HEK293 (cell line): ENCODE results near the gene HS6ST3.

Source experiments
- CTCF ChIA-PET: fragments of 350-600 bp; formaldehyde crosslinking; extraction: SDS; loops from one replicate; lab custom pipeline; 2021; ENCODE audit warnings: antibody characterized with exemption; lab: Yijun Ruan, JAX
- POLR2A ChIA-PET: fragments of 300-600 bp; formaldehyde crosslinking; extraction: SDS; loops from one replicate; lab custom pipeline; 2020; ENCODE audit warnings: antibody characterized with exemption, inconsistent platforms; lab: Yijun Ruan, JAX
- H3K27ac ChIP-seq: fragments of 200-500 bp; sonication (Bioruptor generic); 2 replicates; pipeline ENCODE4 v1.5.1; 2014; ENCODE audit warnings: low read depth, low read length, control low read depth, inconsistent platforms; ENCODE audit errors: extremely low read depth
- H3K36me3 ChIP-seq, 2 experiments: fragments of 200-500 bp in 1 of 2; sonication (Bioruptor generic) in 1 of 2; 1 replicate in 1 of 2; 2 replicates in 1 of 2; pipeline ENCODE4 v1.5.1; 2014 to 2017; ENCODE audit warnings: inconsistent platforms in 2 of 2, low read length in 2 of 2; ENCODE audit not compliant: control insufficient read depth in 2 of 2, insufficient read depth in 1 of 2
- H3K4me1 ChIP-seq: fragments of 200-500 bp; sonication (Bioruptor generic); 2 replicates; pipeline ENCODE4 v1.5.1; 2014; ENCODE audit warnings: mild to moderate bottlenecking, low read length, inconsistent platforms; ENCODE audit not compliant: control insufficient read depth, insufficient read depth
- H3K4me3 ChIP-seq: 2 replicates; pipeline ENCODE4 v1.5.1; 2011; ENCODE audit warnings: low read depth, mild to moderate bottlenecking, control low read depth, low read length, moderate library complexity
- H3K9me3 ChIP-seq: fragments of 200-500 bp; sonication (Bioruptor generic); 2 replicates; pipeline ENCODE4 v1.5.1; 2014; ENCODE audit warnings: low read depth, low read length, inconsistent platforms; ENCODE audit not compliant: control insufficient read depth, insufficient read depth
- BCL11B ChIP-seq: fragments of 450-650 bp; formaldehyde crosslinking; IDR thresholded peaks from 2 replicates; pipeline ENCODE4 v1.5.1; 2016; ENCODE audit warnings: low read depth, missing biosample characterization, missing genetic modification characterization
- IKZF3 ChIP-seq: fragments of 450-650 bp; IDR thresholded peaks from 2 replicates; pipeline ENCODE4 v1.5.0; 2018; ENCODE audit warnings: missing biosample characterization, mild to moderate bottlenecking, missing genetic modification characterization, moderate library complexity
- OSR2 ChIP-seq: fragments of 450-650 bp; formaldehyde crosslinking; IDR thresholded peaks from 2 replicates; pipeline ENCODE4 v1.5.1; 2016; ENCODE audit warnings: missing biosample characterization, missing genetic modification characterization
- SP3 ChIP-seq: fragments of 450-650 bp; formaldehyde crosslinking; IDR thresholded peaks from 2 replicates; pipeline ENCODE4 v1.5.1; 2016; ENCODE audit warnings: missing biosample characterization, missing genetic modification characterization
- ZNF16 ChIP-seq: fragments of 450-650 bp; formaldehyde crosslinking; IDR thresholded peaks from 2 replicates; pipeline ENCODE4 v1.5.1; 2016; ENCODE audit warnings: low read depth, missing biosample characterization, missing genetic modification characterization
- ZNF510 ChIP-seq: fragments of 450-650 bp; formaldehyde crosslinking; IDR thresholded peaks from 2 replicates; pipeline ENCODE4 v1.5.1; 2018; ENCODE audit warnings: mild to moderate bottlenecking, missing genetic modification characterization, missing biosample characterization; ENCODE audit not compliant: insufficient replicate concordance
- ZNF518A ChIP-seq: fragments of 450-650 bp; formaldehyde crosslinking; conservative IDR thresholded peaks from 2 replicates; pipeline ENCODE4 v1.5.1; 2016; ENCODE audit warnings: low read depth, missing biosample characterization, missing genetic modification characterization
- ZNF560 ChIP-seq: fragments of 450-650 bp; formaldehyde crosslinking; IDR thresholded peaks from 2 replicates; pipeline ENCODE4 v1.5.1; 2017; ENCODE audit warnings: missing biosample characterization, missing genetic modification characterization, borderline replicate concordance
- ZNF610 ChIP-seq: fragments of 450-650 bp; formaldehyde crosslinking; IDR thresholded peaks from 2 replicates; pipeline ENCODE4 v1.5.1; 2016; ENCODE audit warnings: missing biosample characterization, missing genetic modification characterization, borderline replicate concordance
- ZNF660 ChIP-seq: fragments of 450-650 bp; IDR thresholded peaks from 2 replicates; pipeline ENCODE4 v1.5.1; 2018; ENCODE audit warnings: missing biosample characterization, mild to moderate bottlenecking, missing genetic modification characterization
- ZNF791 ChIP-seq: fragments of 450-650 bp; formaldehyde crosslinking; IDR thresholded peaks from 2 replicates; pipeline ENCODE4 v1.5.1; 2016; ENCODE audit warnings: missing biosample characterization, missing genetic modification characterization
- TF ChIP-seq, protein P1 (sequence below): fragments of 450-650 bp; formaldehyde crosslinking; IDR thresholded peaks from 2 replicates; pipeline ENCODE4 v1.5.1; 2016; ENCODE audit warnings: missing biosample characterization, missing genetic modification characterization, borderline replicate concordance

HS6ST3 gene

GRCh38 chr13:96662036-96662435, 572.1 kb downstream of the HS6ST3 start (continued):
- no peak for TF ChIP-seq ZNF518A (tag by site-specific recombination)

- no peaks in the 10 kb centered on the region for H3K36me3 ChIP-seq
- H3K4me3 ChIP-seq: no peak overlapping the region
- H3K9me3 ChIP-seq: no peaks in the 10 kb centered on the region
- CTCF ChIA-PET: interaction anchor here (0.7 kb wide), 1 partner anchor 11 kb away, joined by 4 read pairs; no protein-coding TSS in a partner anchor
- no peak overlapping the region for H3K27ac ChIP-seq
- TF ChIP-seq ZNF16 (tag by site-specific recombination): no peak
- no peak for TF ChIP-seq SP3 (tag by site-specific recombination)
- no peak for TF ChIP-seq OSR2 (tag by site-specific recombination)
- TF ChIP-seq, protein P1, sequence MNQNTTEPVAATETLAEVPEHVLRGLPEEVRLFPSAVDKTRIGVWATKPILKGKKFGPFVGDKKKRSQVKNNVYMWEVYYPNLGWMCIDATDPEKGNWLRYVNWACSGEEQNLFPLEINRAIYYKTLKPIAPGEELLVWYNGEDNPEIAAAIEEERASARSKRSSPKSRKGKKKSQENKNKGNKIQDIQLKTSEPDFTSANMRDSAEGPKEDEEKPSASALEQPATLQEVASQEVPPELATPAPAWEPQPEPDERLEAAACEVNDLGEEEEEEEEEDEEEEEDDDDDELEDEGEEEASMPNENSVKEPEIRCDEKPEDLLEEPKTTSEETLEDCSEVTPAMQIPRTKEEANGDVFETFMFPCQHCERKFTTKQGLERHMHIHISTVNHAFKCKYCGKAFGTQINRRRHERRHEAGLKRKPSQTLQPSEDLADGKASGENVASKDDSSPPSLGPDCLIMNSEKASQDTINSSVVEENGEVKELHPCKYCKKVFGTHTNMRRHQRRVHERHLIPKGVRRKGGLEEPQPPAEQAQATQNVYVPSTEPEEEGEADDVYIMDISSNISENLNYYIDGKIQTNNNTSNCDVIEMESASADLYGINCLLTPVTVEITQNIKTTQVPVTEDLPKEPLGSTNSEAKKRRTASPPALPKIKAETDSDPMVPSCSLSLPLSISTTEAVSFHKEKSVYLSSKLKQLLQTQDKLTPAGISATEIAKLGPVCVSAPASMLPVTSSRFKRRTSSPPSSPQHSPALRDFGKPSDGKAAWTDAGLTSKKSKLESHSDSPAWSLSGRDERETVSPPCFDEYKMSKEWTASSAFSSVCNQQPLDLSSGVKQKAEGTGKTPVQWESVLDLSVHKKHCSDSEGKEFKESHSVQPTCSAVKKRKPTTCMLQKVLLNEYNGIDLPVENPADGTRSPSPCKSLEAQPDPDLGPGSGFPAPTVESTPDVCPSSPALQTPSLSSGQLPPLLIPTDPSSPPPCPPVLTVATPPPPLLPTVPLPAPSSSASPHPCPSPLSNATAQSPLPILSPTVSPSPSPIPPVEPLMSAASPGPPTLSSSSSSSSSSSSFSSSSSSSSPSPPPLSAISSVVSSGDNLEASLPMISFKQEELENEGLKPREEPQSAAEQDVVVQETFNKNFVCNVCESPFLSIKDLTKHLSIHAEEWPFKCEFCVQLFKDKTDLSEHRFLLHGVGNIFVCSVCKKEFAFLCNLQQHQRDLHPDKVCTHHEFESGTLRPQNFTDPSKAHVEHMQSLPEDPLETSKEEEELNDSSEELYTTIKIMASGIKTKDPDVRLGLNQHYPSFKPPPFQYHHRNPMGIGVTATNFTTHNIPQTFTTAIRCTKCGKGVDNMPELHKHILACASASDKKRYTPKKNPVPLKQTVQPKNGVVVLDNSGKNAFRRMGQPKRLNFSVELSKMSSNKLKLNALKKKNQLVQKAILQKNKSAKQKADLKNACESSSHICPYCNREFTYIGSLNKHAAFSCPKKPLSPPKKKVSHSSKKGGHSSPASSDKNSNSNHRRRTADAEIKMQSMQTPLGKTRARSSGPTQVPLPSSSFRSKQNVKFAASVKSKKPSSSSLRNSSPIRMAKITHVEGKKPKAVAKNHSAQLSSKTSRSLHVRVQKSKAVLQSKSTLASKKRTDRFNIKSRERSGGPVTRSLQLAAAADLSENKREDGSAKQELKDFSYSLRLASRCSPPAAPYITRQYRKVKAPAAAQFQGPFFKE (tag by site-specific recombination): no peak
- no peak for TF ChIP-seq BCL11B (tag by site-specific recombination)
- TF ChIP-seq ZNF791 (tag by site-specific recombination): no peak
- POLR2A ChIA-PET: no interaction called here
- H3K4me1 ChIP-seq: no peaks in the 10 kb centered on the region
Measured at GRCh38 chr13:96667294-96668018, 577.5 kb downstream of the HS6ST3 start.

GRCh38 chr13:96671073-96671472, 581.2 kb downstream of the HS6ST3 start:
- no peak for TF ChIP-seq ZNF610 (tag by site-specific recombination)
- no peak for TF ChIP-seq ZNF510
- no peak for TF ChIP-seq ZNF660 (tag by site-specific recombination)
- TF ChIP-seq IKZF3: no peak
- no peak for TF ChIP-seq ZNF560 (tag by site-specific recombination)
- TF ChIP-seq ZNF518A (tag by site-specific recombination): no peak
- Histone ChIP-seq H3K4me1 (no peaks in the 10 kb centered on the region), H3K27ac (no peak overlapping the region), H3K9me3 (no peaks in the 10 kb centered on the region), H3K36me3 (no peaks in the 10 kb centered on the region), H3K4me3 (no peak overlapping the region)
- CTCF ChIA-PET: no interaction called here
- POLR2A ChIA-PET: no interaction called here
